ENCODE data around the gene CPB2.

DNA sequence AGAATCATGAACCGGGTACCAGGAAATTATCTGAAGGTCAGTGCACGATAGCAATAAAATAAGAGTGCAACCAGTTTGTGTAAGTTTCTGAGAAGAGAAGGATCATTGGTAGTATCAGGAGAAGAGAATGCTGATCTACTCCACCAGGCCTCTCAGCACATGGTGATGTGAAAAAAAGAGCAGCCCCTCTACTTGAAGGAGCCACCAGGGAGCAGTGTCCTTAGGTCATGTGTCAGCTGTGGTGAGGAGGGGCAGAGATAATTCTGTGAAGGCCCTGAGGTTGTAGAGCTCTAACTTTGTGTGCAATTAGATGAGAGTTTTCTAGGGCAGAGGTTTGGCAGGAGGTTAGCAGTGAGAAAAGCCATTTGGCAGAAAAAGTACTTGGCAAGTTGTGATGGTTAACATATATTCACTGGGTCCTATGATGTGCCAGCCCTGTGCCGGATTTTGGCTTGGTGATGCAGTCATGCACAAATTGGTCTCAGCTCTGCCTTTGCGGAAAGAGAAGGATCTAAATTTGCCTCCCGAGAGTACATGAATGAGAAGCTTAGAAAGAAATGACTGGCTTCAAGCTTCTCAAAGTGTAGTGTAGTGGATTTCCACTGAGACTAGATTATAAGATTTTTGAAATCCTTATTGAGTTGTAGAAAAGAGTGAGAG is 33.1 kb downstream of the CPB2 start:
- TF ChIP-seq, protein P1, sequence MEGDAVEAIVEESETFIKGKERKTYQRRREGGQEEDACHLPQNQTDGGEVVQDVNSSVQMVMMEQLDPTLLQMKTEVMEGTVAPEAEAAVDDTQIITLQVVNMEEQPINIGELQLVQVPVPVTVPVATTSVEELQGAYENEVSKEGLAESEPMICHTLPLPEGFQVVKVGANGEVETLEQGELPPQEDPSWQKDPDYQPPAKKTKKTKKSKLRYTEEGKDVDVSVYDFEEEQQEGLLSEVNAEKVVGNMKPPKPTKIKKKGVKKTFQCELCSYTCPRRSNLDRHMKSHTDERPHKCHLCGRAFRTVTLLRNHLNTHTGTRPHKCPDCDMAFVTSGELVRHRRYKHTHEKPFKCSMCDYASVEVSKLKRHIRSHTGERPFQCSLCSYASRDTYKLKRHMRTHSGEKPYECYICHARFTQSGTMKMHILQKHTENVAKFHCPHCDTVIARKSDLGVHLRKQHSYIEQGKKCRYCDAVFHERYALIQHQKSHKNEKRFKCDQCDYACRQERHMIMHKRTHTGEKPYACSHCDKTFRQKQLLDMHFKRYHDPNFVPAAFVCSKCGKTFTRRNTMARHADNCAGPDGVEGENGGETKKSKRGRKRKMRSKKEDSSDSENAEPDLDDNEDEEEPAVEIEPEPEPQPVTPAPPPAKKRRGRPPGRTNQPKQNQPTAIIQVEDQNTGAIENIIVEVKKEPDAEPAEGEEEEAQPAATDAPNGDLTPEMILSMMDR (IDR thresholded peaks at IDR 0.05): no peak
- TF ChIP-seq POLR2AphosphoS5 (IDR thresholded peaks at IDR 0.05; ENCODE audit: low read depth, low read length): no peak
- no peak for TF ChIP-seq TCF7L2 (IDR thresholded peaks at IDR 0.05; ENCODE audit: low read depth, low read length)
- TF ChIP-seq, protein P2, sequence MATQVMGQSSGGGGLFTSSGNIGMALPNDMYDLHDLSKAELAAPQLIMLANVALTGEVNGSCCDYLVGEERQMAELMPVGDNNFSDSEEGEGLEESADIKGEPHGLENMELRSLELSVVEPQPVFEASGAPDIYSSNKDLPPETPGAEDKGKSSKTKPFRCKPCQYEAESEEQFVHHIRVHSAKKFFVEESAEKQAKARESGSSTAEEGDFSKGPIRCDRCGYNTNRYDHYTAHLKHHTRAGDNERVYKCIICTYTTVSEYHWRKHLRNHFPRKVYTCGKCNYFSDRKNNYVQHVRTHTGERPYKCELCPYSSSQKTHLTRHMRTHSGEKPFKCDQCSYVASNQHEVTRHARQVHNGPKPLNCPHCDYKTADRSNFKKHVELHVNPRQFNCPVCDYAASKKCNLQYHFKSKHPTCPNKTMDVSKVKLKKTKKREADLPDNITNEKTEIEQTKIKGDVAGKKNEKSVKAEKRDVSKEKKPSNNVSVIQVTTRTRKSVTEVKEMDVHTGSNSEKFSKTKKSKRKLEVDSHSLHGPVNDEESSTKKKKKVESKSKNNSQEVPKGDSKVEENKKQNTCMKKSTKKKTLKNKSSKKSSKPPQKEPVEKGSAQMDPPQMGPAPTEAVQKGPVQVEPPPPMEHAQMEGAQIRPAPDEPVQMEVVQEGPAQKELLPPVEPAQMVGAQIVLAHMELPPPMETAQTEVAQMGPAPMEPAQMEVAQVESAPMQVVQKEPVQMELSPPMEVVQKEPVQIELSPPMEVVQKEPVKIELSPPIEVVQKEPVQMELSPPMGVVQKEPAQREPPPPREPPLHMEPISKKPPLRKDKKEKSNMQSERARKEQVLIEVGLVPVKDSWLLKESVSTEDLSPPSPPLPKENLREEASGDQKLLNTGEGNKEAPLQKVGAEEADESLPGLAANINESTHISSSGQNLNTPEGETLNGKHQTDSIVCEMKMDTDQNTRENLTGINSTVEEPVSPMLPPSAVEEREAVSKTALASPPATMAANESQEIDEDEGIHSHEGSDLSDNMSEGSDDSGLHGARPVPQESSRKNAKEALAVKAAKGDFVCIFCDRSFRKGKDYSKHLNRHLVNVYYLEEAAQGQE (IDR thresholded peaks at IDR 0.05; ENCODE audit: insufficient read depth in 1 of 2, low read depth in 2 of 2, low read length in 1 of 2): no peak
- TF ChIP-seq SIN3A (IDR thresholded peaks at IDR 0.05; ENCODE audit: borderline replicate concordance, insufficient read depth, low read depth, low read length): no peak
